IMR-90 (cell line): ENCODE measurements around the gene DCLK1. TPM values are rescaled to one million over a fixed set of nuclear protein-coding genes. Genes with fewer than 3 reads are reported as not detected.

Experiments
- ATAC-seq: fragments of 200-7000 bp; cut with Tn5 transposase; 2 replicates; pipeline ENCODE4 v1.9.1; 2020; ENCODE audit warnings: low read depth, mild to moderate bottlenecking, moderate library complexity
- BruUV-seq: library from RNA; stranded (reverse); fragments of 400-500 nt; replicated peaks from 2 replicates; lab custom pipeline; 2021; lab: Mats Ljungman, UMichigan
- CTCF ChIA-PET: fragments of 300-600 bp; formaldehyde crosslinking; extraction: SDS; loops from one replicate; lab custom pipeline; 2021; ENCODE audit warnings: antibody characterized with exemption; lab: Yijun Ruan, JAX
- POLR2A ChIA-PET: fragments of 300-600 bp; sonication (Branson Sonifier 250); formaldehyde crosslinking; loops from one replicate; lab custom pipeline; 2022; ENCODE audit warnings: antibody characterized with exemption; ENCODE audit not compliant: unreplicated experiment; lab: Charles Lee
- DNase-seq: peaks from one replicate; pipeline ENCODE4 v3.0.0; 2013
- H2AFZ ChIP-seq: replicated peaks from 2 replicates; pipeline ENCODE3; 2013; ENCODE audit warnings: low read length, mild to moderate bottlenecking; ENCODE audit not compliant: poor library complexity
- H2AK5ac ChIP-seq: 2 replicates; pipeline ENCODE4 v1.6.1; 2013; ENCODE audit warnings: low read depth, low read length, inconsistent platforms
- H2AK9ac ChIP-seq: replicated peaks from 2 replicates; pipeline ENCODE3; 2013; ENCODE audit warnings: mild to moderate bottlenecking, low read depth, low read length, moderate library complexity; ENCODE audit not compliant: poor library complexity
- H2BK120ac ChIP-seq: 2 replicates; pipeline ENCODE4 v1.6.1; 2013; ENCODE audit warnings: low read depth, low read length, inconsistent platforms
- H2BK15ac ChIP-seq: 3 replicates; pipeline ENCODE4 v1.6.1; 2013; ENCODE audit warnings: low read depth, low read length, inconsistent platforms
- H2BK20ac ChIP-seq: 2 replicates; pipeline ENCODE4 v1.6.1; 2013; ENCODE audit warnings: low read depth, mild to moderate bottlenecking, inconsistent platforms, low read length, moderate library complexity
- H2BK5ac ChIP-seq: 2 replicates; pipeline ENCODE4 v1.6.1; 2013; ENCODE audit warnings: mild to moderate bottlenecking, low read depth, low read length, inconsistent platforms; ENCODE audit not compliant: poor library complexity, severe bottlenecking
- H3K14ac ChIP-seq: replicated peaks from 2 replicates; pipeline ENCODE4 v1.6.1; 2013; ENCODE audit warnings: low read depth, low read length, inconsistent platforms
- H3K18ac ChIP-seq: 2 replicates; pipeline ENCODE4 v1.6.1; 2013; ENCODE audit warnings: low read depth, low read length, control low read depth
- H3K23ac ChIP-seq: 2 replicates; pipeline ENCODE4 v1.6.1; 2013; ENCODE audit warnings: low read depth, low read length, inconsistent platforms
- H3K27ac ChIP-seq: 2 replicates; pipeline ENCODE4 v1.5.1; 2013; ENCODE audit warnings: mild to moderate bottlenecking, control low read depth, low read length; ENCODE audit not compliant: insufficient read depth
- H3K27me3 ChIP-seq: 2 replicates; pipeline ENCODE4 v1.6.1; 2013; ENCODE audit warnings: low read length; ENCODE audit not compliant: control insufficient read depth, insufficient read depth
- H3K36me3 ChIP-seq: 2 replicates; pipeline ENCODE4 v1.6.1; 2013; ENCODE audit warnings: low read length, mixed read lengths; ENCODE audit not compliant: control insufficient read depth, insufficient read depth
- H3K4ac ChIP-seq: 2 replicates; pipeline ENCODE4 v1.6.1; 2013; ENCODE audit warnings: low read depth, low read length, inconsistent platforms
- H3K4me1 ChIP-seq: 2 replicates; pipeline ENCODE4 v1.6.1; 2013; ENCODE audit warnings: low read length, mixed read lengths; ENCODE audit not compliant: control insufficient read depth, insufficient read depth
- H3K4me2 ChIP-seq: 2 replicates; pipeline ENCODE4 v1.6.1; 2013; ENCODE audit warnings: low read depth, mild to moderate bottlenecking, control low read depth, low read length, moderate library complexity
- H3K4me3 ChIP-seq: 2 replicates; pipeline ENCODE4 v1.5.1; 2013; ENCODE audit warnings: low read depth, mild to moderate bottlenecking, control low read depth, low read length, moderate library complexity; ENCODE audit not compliant: insufficient read depth
- H3K56ac ChIP-seq: 2 replicates; pipeline ENCODE4 v1.6.1; 2013; ENCODE audit warnings: low read length, inconsistent platforms; ENCODE audit not compliant: insufficient read depth; ENCODE audit errors: extremely low read depth
- H3K79me1 ChIP-seq, 2 experiments: 2 replicates each; pipeline ENCODE4 v1.6.1; 2013; ENCODE audit warnings: low read length in 2 of 2, inconsistent platforms in 1 of 2, low read depth in 1 of 2
- H3K9ac ChIP-seq: 2 replicates; pipeline ENCODE4 v1.6.1; 2013; ENCODE audit warnings: low read depth, low read length, control low read depth
- H3K9me1 ChIP-seq: 2 replicates; pipeline ENCODE4 v1.6.1; 2013; ENCODE audit warnings: low read length, inconsistent platforms; ENCODE audit not compliant: insufficient read depth
- H3K9me3 ChIP-seq: 2 replicates; pipeline ENCODE4 v1.6.1; 2013; ENCODE audit warnings: low read length; ENCODE audit not compliant: control insufficient read depth, insufficient read depth
- H4K20me1 ChIP-seq: 2 replicates; pipeline ENCODE4 v1.6.1; 2013; ENCODE audit warnings: low read length, inconsistent platforms; ENCODE audit not compliant: insufficient read depth
- H4K5ac ChIP-seq: 2 replicates; pipeline ENCODE4 v1.6.1; 2013; ENCODE audit warnings: mild to moderate bottlenecking, low read depth, low read length, control low read depth
- H4K8ac ChIP-seq, 2 experiments: 2 replicates each; pipeline ENCODE4 v1.6.1; 2013; ENCODE audit warnings: low read depth in 2 of 2, low read length in 2 of 2, control low read depth in 1 of 2, inconsistent platforms in 1 of 2
- H4K91ac ChIP-seq: 2 replicates; pipeline ENCODE4 v1.6.1; 2013; ENCODE audit warnings: low read depth, low read length, inconsistent platforms; ENCODE audit not compliant: insufficient read depth
- BHLHE40 ChIP-seq: fragments of 150-350 bp; IDR thresholded peaks from 2 replicates; pipeline ENCODE4 v1.6.1; 2016; ENCODE audit warnings: mild to moderate bottlenecking, low read depth, low read length
- CEBPB ChIP-seq: IDR thresholded peaks from 2 replicates; pipeline ENCODE4 v1.6.1; 2012; ENCODE audit warnings: low read depth, low read length, improper control_type of control experiment
- CHD1 ChIP-seq: IDR thresholded peaks from 2 replicates; pipeline ENCODE4 v1.6.1; 2012; ENCODE audit warnings: low read depth, low read length, improper control_type of control experiment
- FOS ChIP-seq: fragments of 150-350 bp; IDR thresholded peaks from 2 replicates; pipeline ENCODE4 v1.6.1; 2016; ENCODE audit warnings: low read depth, low read length
- MAFK ChIP-seq: IDR thresholded peaks from 2 replicates; pipeline ENCODE4 v1.6.1; 2012; ENCODE audit warnings: low read depth, low read length, improper control_type of control experiment
- MAZ ChIP-seq: IDR thresholded peaks from 2 replicates; pipeline ENCODE4 v1.6.1; 2012; ENCODE audit warnings: low read depth, mild to moderate bottlenecking, low read length, improper control_type of control experiment, moderate library complexity, borderline replicate concordance
- MXI1 ChIP-seq: IDR thresholded peaks from 2 replicates; pipeline ENCODE4 v1.6.1; 2012; ENCODE audit warnings: low read depth, mild to moderate bottlenecking, low read length, moderate library complexity, borderline replicate concordance
- NFE2L2 ChIP-seq: fragments of 150-350 bp; IDR thresholded peaks from 2 replicates; pipeline ENCODE4 v1.6.1; 2016; ENCODE audit warnings: low read depth, mild to moderate bottlenecking, low read length
- POLR2A ChIP-seq: IDR thresholded peaks from 2 replicates; pipeline ENCODE4 v1.6.1; 2012; ENCODE audit warnings: mild to moderate bottlenecking, low read depth, low read length
- RAD21 ChIP-seq: IDR thresholded peaks from 2 replicates; pipeline ENCODE4 v1.6.1; 2012; ENCODE audit warnings: low read length, improper control_type of control experiment
- RCOR1 ChIP-seq: IDR thresholded peaks from 2 replicates; pipeline ENCODE4 v1.6.1; 2012; ENCODE audit warnings: mild to moderate bottlenecking, low read length, improper control_type of control experiment; ENCODE audit not compliant: insufficient replicate concordance
- RFX5 ChIP-seq: IDR thresholded peaks from 2 replicates; pipeline ENCODE4 v1.8.0; 2012; ENCODE audit warnings: low read depth, mild to moderate bottlenecking, low read length, moderate library complexity
- SMC3 ChIP-seq: fragments of 150-350 bp; IDR thresholded peaks from 2 replicates; pipeline ENCODE4 v1.6.1; 2016; ENCODE audit warnings: low read depth, mild to moderate bottlenecking, antibody characterized with exemption, low read length, moderate library complexity
- WGBS, 2 experiments: methylation state at CpG; one replicate each; pipeline versions ENCODE4 v1.1.5 to v1.1.7; 2013; ENCODE audit warnings: missing lambda C conversion rate in 2 of 2; ENCODE audit not compliant: insufficient read length in 1 of 2; ENCODE audit errors: extremely low coverage in 2 of 2; 5-methylcytosine and 5-hydroxymethylcytosine counted together
- dilution Hi-C: fragments of 300-500 bp; cut with HindIII; formaldehyde crosslinking; loops from one replicate; pipeline ENCODE4 v1.14.3; 2018; ENCODE audit warnings: low sequenced_read_pairs; ENCODE audit not compliant: unreplicated experiment
- in situ Hi-C: fragments of 300-500 bp; cut with MboI; formaldehyde crosslinking; loops from 3 replicates; pipeline ENCODE4 v1.14.3; 2019; ENCODE audit warnings: low sequenced_read_pairs, inconsistent platforms, mixed read lengths
- intact Hi-C: fragments of 100-400 bp; cut with micrococcal nuclease; formaldehyde crosslinking; loops from 2 replicates; pipeline ENCODE4 v1.10.0; 2022
- polyA plus RNA-seq, 3 experiments: library from polyadenylated mRNA; depleted of rRNA; stranded (reverse); fragments of >200 nt; gene quantifications; 2 replicates each; pipeline ENCODE4 v1.2.3, GENCODE V29; 2012; ENCODE audit warnings: low replicate concordance in 1 of 3
- total RNA-seq: library from RNA; depleted of rRNA; stranded (reverse); fragments of >200 nt; gene quantifications from 2 replicates; pipeline ENCODE4 v1.2.3, GENCODE V29; 2012
- TF ChIP-seq, protein P1 (sequence below): fragments of 150-350 bp; IDR thresholded peaks from 2 replicates; pipeline ENCODE4 v1.6.1; 2016; ENCODE audit warnings: low read depth, mild to moderate bottlenecking, low read length, moderate library complexity, borderline replicate concordance
- TF ChIP-seq, protein P2 (sequence below): conservative IDR thresholded peaks from 2 replicates; pipeline ENCODE4 v1.5.1; 2012; ENCODE audit warnings: mild to moderate bottlenecking, low read depth, low read length, improper control_type of control experiment
- TF ChIP-seq, protein P3 (sequence below): fragments of 150-350 bp; IDR thresholded peaks from 2 replicates; pipeline ENCODE4 v1.6.1; 2017; ENCODE audit warnings: mild to moderate bottlenecking, antibody characterized with exemption, low read length, low read depth

Gene DCLK1
- total and polyA plus RNA-seq, 2 of the 4 experiments (the other 2 are of a cell fraction), result under 0.01 to 0.02 TPM

GRCh38 chr13:35744566-35745178 is 386.5 kb downstream of the DCLK1 start:
- Histone ChIP-seq H2BK5ac (no peak overlapping the region), H3K4ac (no peak overlapping the region), H4K8ac (no peak overlapping the region), H4K20me1 (no peaks in the 10 kb centered on the region), H3K4me1 (no peaks in the 10 kb centered on the region), H2BK120ac (no peak overlapping the region), H3K9me1 (no peaks in the 10 kb centered on the region), H3K18ac (no peak overlapping the region), H3K9ac (no peak overlapping the region), H4K91ac (no peak overlapping the region), H3K23ac (no peak overlapping the region), H2BK15ac (no peak overlapping the region), H3K36me3 (no peaks in the 10 kb centered on the region), H3K9me3 (no peaks in the 10 kb centered on the region), H2AFZ (no peak overlapping the region), H3K4me3 (no peak overlapping the region), H2AK9ac (no peak overlapping the region), H3K4me2 (no peak overlapping the region), H2BK20ac (no peak overlapping the region), H3K27me3 (no peaks in the 10 kb centered on the region; the same call in 1 of the 2 replicates), H3K14ac (no peak overlapping the region), H2AK5ac (no peak overlapping the region), H3K79me1 (no peaks in the 10 kb centered on the region), H3K27ac (no peak overlapping the region), H4K5ac (no peak overlapping the region), H3K56ac (no peak overlapping the region)
- in situ Hi-C loops (no loop called here), intact Hi-C loops (no loop called here), dilution Hi-C loops (no loop called here)
- no TSS peak for BruUV-seq
- peak; percentile 35 for ATAC-seq
- no CpG with 5 or more reads among the region's 9 CpGs for WGBS, 2 experiments
- ChIA-PET CTCF (interaction anchor here (1.1 kb wide), 1 partner anchor 10 kb away, joined by 4 read pairs; no protein-coding TSS in a partner anchor), POLR2A (no interaction called here)
- DNase-seq, result peak; percentile 16
- TF ChIP-seq, protein P1, sequence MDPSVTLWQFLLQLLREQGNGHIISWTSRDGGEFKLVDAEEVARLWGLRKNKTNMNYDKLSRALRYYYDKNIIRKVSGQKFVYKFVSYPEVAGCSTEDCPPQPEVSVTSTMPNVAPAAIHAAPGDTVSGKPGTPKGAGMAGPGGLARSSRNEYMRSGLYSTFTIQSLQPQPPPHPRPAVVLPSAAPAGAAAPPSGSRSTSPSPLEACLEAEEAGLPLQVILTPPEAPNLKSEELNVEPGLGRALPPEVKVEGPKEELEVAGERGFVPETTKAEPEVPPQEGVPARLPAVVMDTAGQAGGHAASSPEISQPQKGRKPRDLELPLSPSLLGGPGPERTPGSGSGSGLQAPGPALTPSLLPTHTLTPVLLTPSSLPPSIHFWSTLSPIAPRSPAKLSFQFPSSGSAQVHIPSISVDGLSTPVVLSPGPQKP, result no peak
- no peak for TF ChIP-seq CEBPB
- no peak for TF ChIP-seq RAD21
- TF ChIP-seq RCOR1, result no peak
- TF ChIP-seq RFX5, result no peak
- TF ChIP-seq BHLHE40, result no peak
- TF ChIP-seq, protein P2, sequence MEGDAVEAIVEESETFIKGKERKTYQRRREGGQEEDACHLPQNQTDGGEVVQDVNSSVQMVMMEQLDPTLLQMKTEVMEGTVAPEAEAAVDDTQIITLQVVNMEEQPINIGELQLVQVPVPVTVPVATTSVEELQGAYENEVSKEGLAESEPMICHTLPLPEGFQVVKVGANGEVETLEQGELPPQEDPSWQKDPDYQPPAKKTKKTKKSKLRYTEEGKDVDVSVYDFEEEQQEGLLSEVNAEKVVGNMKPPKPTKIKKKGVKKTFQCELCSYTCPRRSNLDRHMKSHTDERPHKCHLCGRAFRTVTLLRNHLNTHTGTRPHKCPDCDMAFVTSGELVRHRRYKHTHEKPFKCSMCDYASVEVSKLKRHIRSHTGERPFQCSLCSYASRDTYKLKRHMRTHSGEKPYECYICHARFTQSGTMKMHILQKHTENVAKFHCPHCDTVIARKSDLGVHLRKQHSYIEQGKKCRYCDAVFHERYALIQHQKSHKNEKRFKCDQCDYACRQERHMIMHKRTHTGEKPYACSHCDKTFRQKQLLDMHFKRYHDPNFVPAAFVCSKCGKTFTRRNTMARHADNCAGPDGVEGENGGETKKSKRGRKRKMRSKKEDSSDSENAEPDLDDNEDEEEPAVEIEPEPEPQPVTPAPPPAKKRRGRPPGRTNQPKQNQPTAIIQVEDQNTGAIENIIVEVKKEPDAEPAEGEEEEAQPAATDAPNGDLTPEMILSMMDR, result no peak
- no peak for TF ChIP-seq FOS
- TF ChIP-seq, protein P3, sequence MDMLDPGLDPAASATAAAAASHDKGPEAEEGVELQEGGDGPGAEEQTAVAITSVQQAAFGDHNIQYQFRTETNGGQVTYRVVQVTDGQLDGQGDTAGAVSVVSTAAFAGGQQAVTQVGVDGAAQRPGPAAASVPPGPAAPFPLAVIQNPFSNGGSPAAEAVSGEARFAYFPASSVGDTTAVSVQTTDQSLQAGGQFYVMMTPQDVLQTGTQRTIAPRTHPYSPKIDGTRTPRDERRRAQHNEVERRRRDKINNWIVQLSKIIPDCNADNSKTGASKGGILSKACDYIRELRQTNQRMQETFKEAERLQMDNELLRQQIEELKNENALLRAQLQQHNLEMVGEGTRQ, result no peak
- TF ChIP-seq MAFK, result no peak
- TF ChIP-seq MXI1, result no peak
- TF ChIP-seq SMC3, result no peak
- no peak for TF ChIP-seq MAZ
- TF ChIP-seq CHD1, result no peak
- TF ChIP-seq POLR2A, result no peak
- no peak for TF ChIP-seq NFE2L2
